Stomach (tissue), 9 donors: Measurements from ENCODE around the gene CCDC69. TPM values are rescaled to one million over a fixed set of nuclear protein-coding genes. Genes with fewer than 3 reads are reported as not detected.

Experiments
- DNase-seq, 2 donors: peaks; one replicate each; pipeline versions ENCODE4 v3.0.0 to v3.0.0-alpha.2; 2013 to 2019
- H3K27ac ChIP-seq, 5 donors: fragments of 200-600 bp in 4 of 5; sonication (generic) in 4 of 5; one replicate each; pipeline ENCODE4 v1.5.1; 2013 to 2019; ENCODE audit warnings: mild to moderate bottlenecking in 1 of 5, moderate library complexity in 1 of 5
- H3K27me3 ChIP-seq, 3 donors: fragments of 200-600 bp; sonication (generic); one replicate each; pipeline ENCODE4 v1.5.1; 2017 to 2019; ENCODE audit warnings: mixed run types in 1 of 3
- H3K36me3 ChIP-seq, 4 donors: fragments of 200-600 bp; sonication (generic); 1 replicate in 3 of 4; 2 replicates in 1 of 4; pipeline ENCODE4 v1.5.1; 2016 to 2019
- H3K4me1 ChIP-seq, 4 donors: fragments of 200-600 bp; sonication (generic); one replicate each; pipeline ENCODE4 v1.5.1; 2016 to 2019
- H3K4me3 ChIP-seq, 4 donors: fragments of 200-600 bp; sonication (generic) in 3 of 4; one replicate each; pipeline ENCODE4 v1.5.1; 2016 to 2019; ENCODE audit warnings: mild to moderate bottlenecking in 1 of 4
- H3K9me3 ChIP-seq, 4 donors: fragments of 200-600 bp; sonication (generic); one replicate each; pipeline ENCODE4 v1.5.1; 2016 to 2019
- EP300 ChIP-seq: sonication (generic); formaldehyde crosslinking; IDR thresholded peaks from one replicate; pipeline ENCODE4 v1.6.1; 2017; ENCODE audit warnings: antibody characterized with exemption
- POLR2A ChIP-seq, 4 donors: fragments of 450-650 bp; IDR thresholded peaks; one replicate each; pipeline ENCODE4 v1.6.1; 2016; ENCODE audit warnings: antibody characterized with exemption in 4 of 4, control low read depth in 2 of 4, mild to moderate bottlenecking in 1 of 4, moderate library complexity in 1 of 4
- POLR2AphosphoS5 ChIP-seq, 3 donors: sonication (generic); formaldehyde crosslinking; IDR thresholded peaks; one replicate each; pipeline ENCODE4 v1.6.1; 2016; ENCODE audit warnings: antibody characterized with exemption in 3 of 3
- WGBS, 5 donors: extraction: QIAGEN DNeasy Blood & Tissue Kit in 3 of 5; methylation state at CpG; one replicate each; pipeline versions ENCODE4 v1.1.5 to v1.1.7; 2013 to 2018; 5-methylcytosine and 5-hydroxymethylcytosine counted together
- intact Hi-C: fragments of 100-400 bp; cut with DNase I; formaldehyde crosslinking; loops from one replicate; pipeline ENCODE4 v1.15.1; 2023; ENCODE audit warnings: low total_unique reads
- polyA plus RNA-seq, 3 donors: library from polyadenylated mRNA; stranded (reverse); fragments of 200-250 nt; gene quantifications; one replicate each; pipeline ENCODE4 v1.2.3, GENCODE V29; 2013
- total RNA-seq, 5 donors: library from RNA; depleted of rRNA; stranded (reverse); fragments of >200 nt; gene quantifications; one replicate each; pipeline versions ENCODE4 v1.1.0 to v1.2.3, GENCODE V29; 2014 to 2016
- TF ChIP-seq, protein P1 (sequence below), 7 experiments: fragments of 450-650 bp in 4 of 7; fragments of 200-600 bp in 3 of 7; sonication (generic) in 3 of 7; IDR thresholded peaks; one replicate each; pipeline ENCODE4 v1.5.1; 2016 to 2019; ENCODE audit warnings: antibody characterized with exemption in 7 of 7, control low read depth in 2 of 7, mild to moderate bottlenecking in 1 of 7
- donor health status: healthy with polysubstance abuse.
- donor health status: Bipolar disorder and iron deficiency.
- donor health status: healthy.

Gene CCDC69
- total and polyA plus RNA-seq, 8 donors, result 5.5 to 173 (median 31.0) TPM

DNA sequence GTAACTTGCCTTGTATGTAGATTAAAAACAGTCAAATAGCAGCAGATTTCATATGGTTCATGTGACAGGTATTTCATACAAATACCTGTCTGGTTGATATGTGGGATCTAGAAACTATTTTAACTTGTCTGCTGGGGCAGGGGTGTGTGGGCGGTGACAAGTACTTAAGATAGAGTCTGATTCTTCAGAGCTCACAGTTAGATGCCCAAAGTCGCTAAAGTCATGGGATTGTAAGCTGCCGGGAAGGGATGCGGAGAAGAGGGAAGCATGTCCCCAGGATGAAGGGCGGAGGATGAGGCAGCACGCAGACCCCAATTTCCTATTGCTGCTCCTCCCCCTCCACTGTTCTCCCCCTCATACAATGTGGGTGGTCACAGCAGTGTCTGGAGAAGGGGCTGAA lies 79.6 kb downstream of the CCDC69 start:
- H3K4me3 ChIP-seq, result no peak overlapping the region
- no peaks in the 10 kb centered on the region for H3K9me3 ChIP-seq
- H3K27me3 ChIP-seq, result no peaks in the 10 kb centered on the region
- TF ChIP-seq POLR2AphosphoS5 (IDR thresholded peaks at IDR 0.05) (no peak), EP300 (no peak), POLR2A (IDR thresholded peaks at IDR 0.05) (no peak)
- TF ChIP-seq, protein P1, sequence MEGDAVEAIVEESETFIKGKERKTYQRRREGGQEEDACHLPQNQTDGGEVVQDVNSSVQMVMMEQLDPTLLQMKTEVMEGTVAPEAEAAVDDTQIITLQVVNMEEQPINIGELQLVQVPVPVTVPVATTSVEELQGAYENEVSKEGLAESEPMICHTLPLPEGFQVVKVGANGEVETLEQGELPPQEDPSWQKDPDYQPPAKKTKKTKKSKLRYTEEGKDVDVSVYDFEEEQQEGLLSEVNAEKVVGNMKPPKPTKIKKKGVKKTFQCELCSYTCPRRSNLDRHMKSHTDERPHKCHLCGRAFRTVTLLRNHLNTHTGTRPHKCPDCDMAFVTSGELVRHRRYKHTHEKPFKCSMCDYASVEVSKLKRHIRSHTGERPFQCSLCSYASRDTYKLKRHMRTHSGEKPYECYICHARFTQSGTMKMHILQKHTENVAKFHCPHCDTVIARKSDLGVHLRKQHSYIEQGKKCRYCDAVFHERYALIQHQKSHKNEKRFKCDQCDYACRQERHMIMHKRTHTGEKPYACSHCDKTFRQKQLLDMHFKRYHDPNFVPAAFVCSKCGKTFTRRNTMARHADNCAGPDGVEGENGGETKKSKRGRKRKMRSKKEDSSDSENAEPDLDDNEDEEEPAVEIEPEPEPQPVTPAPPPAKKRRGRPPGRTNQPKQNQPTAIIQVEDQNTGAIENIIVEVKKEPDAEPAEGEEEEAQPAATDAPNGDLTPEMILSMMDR (IDR thresholded peaks at IDR 0.05), result no peak
- intact Hi-C loops, result no loop called here
- H3K36me3 ChIP-seq, result peaks cover 4 to 73% (median 56%) of the 10 kb centered on the region in 4 donors
- WGBS, 5 donors, result 73 to 94% (median 76%) methylated on average over 6 of the region's 6 CpGs
- H3K4me1 ChIP-seq, result peaks cover 21 to 86% (median 55%) of the 10 kb centered on the region in 4 donors
- H3K27ac ChIP-seq, result no peak overlapping the region
- no peak for DNase-seq

DNA sequence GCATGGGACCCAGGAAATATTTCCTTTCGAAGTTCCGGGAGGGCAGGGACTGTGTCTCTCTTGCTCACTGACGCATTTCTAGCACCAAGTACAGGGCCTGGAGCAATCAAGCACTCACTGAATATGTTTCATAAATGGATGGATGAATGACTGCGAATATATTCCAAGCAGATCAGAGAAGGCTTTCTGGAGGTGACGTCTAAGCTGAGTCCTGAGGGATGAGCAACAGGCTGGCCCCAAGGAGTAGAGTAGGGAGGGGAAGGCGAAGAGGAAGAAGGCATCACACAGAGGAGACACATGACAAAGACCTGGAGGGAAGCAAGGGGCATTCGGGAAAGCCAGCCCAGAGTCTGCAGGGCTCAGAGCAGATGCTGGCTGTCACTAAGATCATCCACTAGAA lies 80.2 kb downstream of the CCDC69 start:
- intact Hi-C loops, result no loop called here
- DNase-seq, result no peak
- no peak overlapping the region for H3K27ac ChIP-seq
- no peaks in the 10 kb centered on the region for H3K27me3 ChIP-seq
- WGBS, 5 donors, result 78 to 91% (median 83%) methylated on average over 7 of the region's 7 CpGs
- TF ChIP-seq POLR2A (IDR thresholded peaks at IDR 0.05) (no peak), EP300 (no peak), POLR2AphosphoS5 (IDR thresholded peaks at IDR 0.05) (no peak)
- TF ChIP-seq, protein P1 (IDR thresholded peaks at IDR 0.05), result no peak
- peaks cover 21 to 80% (median 53%) of the 10 kb centered on the region in 4 donors for H3K4me1 ChIP-seq
- H3K4me3 ChIP-seq, result no peak overlapping the region
- H3K9me3 ChIP-seq, result no peaks in the 10 kb centered on the region
- H3K36me3 ChIP-seq, result peaks cover 10 to 79% (median 62%) of the 10 kb centered on the region in 4 donors

DNA sequence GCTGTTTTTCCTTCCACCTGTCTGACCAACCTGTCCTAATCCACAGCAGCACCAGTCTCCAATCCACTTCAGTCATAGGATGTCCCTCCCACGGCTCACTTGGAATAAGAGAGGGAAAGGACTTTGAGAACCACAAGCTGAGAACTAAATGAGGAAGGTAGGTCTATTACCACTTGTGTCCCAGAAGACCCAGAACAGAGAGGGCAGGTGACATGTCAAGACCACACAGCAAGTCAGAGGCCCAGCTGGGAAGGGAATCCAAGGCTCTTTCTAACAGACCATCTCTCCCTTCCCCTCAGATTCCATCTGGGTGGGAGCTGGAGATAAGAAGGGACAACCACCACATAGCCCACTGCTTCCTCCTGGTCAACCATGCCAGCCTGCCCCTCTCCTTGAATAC lies 81.0 kb downstream of the CCDC69 start:
- DNase-seq, result no peak
- peaks cover 15 to 74% (median 49%) of the 10 kb centered on the region in 4 donors for H3K4me1 ChIP-seq
- 71 to 100% (median 83%) methylated on average over 1 of the region's 1 CpG for WGBS, 5 donors
- H3K4me3 ChIP-seq, result no peak overlapping the region
- peaks cover 17 to 87% (median 70%) of the 10 kb centered on the region in 4 donors for H3K36me3 ChIP-seq
- TF ChIP-seq, protein P1 (IDR thresholded peaks at IDR 0.05), result no peak
- TF ChIP-seq EP300, result no peak
- intact Hi-C loops, result no loop called here
- no peaks in the 10 kb centered on the region for H3K9me3 ChIP-seq
- no peaks in the 10 kb centered on the region for H3K27me3 ChIP-seq
- peak overlapping the region in 2 of 5 donors; percentile 56 to 70 for H3K27ac ChIP-seq

DNA sequence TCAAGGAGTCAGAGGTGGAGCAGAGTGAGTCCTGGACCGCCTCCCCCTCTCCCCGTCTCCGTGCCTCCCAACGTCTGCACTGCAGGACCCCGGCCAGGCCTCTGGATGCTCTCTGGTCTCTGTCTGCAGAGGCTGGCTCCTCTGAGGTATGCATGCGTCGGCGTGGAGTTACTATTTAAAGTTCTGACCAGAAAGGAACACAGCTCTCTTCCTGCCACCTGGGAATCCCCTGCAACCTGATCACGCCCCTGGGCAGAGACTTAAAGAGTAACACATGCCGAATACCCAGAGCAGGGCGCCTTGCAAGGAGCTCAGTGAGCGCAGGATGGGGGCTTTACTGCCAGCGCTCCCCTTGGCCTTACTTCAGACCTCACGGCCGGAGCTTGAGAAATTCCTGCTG lies 82.4 kb downstream of the CCDC69 start:
- intact Hi-C loops, result no loop called here
- 50 to 65% (median 59%) methylated on average over 15 of the region's 15 CpGs for WGBS, 5 donors
- Histone ChIP-seq H3K4me1 (peaks cover 15 to 60% (median 39%) of the 10 kb centered on the region in 4 donors), H3K27me3 (no peaks in the 10 kb centered on the region), H3K9me3 (no peaks in the 10 kb centered on the region), H3K36me3 (peaks cover 31 to 89% (median 72%) of the 10 kb centered on the region in 4 donors), H3K4me3 (peak overlapping the region in 1 of 4 donors; percentile 22), H3K27ac (peak overlapping the region in 4 of 5 donors; percentile 35 to 70 (median 50))
- DNase-seq, result peak in 1 of 2 donors; percentile 67
- TF ChIP-seq POLR2A (IDR thresholded peaks at IDR 0.05) (no peak), POLR2AphosphoS5 (IDR thresholded peaks at IDR 0.05) (no peak), EP300 (no peak)
- TF ChIP-seq, protein P1 (IDR thresholded peaks at IDR 0.05), result no peak
